ENCODE measurements around the gene PTH1R.

The PTH1R gene

GRCh38 chr3:46917257-46917656, 39.7 kb downstream of the PTH1R start:
- no peak for DNase-seq

- DNase-seq: no peak
Measured at GRCh38 chr3:46918202-46918601, 40.7 kb downstream of the PTH1R start.

- no peak for DNase-seq
Measured at GRCh38 chr3:46918634-46919033, 41.1 kb downstream of the PTH1R start.

- DNase-seq: no peak
Measured at GRCh38 chr3:46921041-46921440, 43.5 kb downstream of the PTH1R start.

GRCh38 chr3:46921871-46922271, 44.4 kb downstream of the PTH1R start:
- no peak for DNase-seq

- DNase-seq: no peak
Measured at GRCh38 chr3:46922426-46922825, 44.9 kb downstream of the PTH1R start.

- DNase-seq: no peak
Measured at GRCh38 chr3:46922871-46923558, 45.5 kb downstream of the PTH1R start.

GRCh38 chr3:46923559-46924350, 46.2 kb downstream of the PTH1R start:
- peak; percentile 58 for DNase-seq

GRCh38 chr3:46924921-46925584, 47.5 kb downstream of the PTH1R start:
- DNase-seq: no peak

GRCh38 chr3:46925585-46925934, 48.0 kb downstream of the PTH1R start:
- DNase-seq: no peak

GRCh38 chr3:46926039-46926438, 48.5 kb downstream of the PTH1R start:
- DNase-seq: no peak

GRCh38 chr3:46926447-46926846, 48.9 kb downstream of the PTH1R start:
- DNase-seq: no peak

GRCh38 chr3:46926871-46927717, 49.6 kb downstream of the PTH1R start:
- DNase-seq: no peak

GRCh38 chr3:46927718-46928073, 50.2 kb downstream of the PTH1R start:
- DNase-seq: no peak

- DNase-seq: peak; percentile 41
Measured at GRCh38 chr3:46928282-46928681, 50.8 kb downstream of the PTH1R start.

GRCh38 chr3:46929324-46929723, 51.8 kb downstream of the PTH1R start:
- no peak for DNase-seq

- no peak for DNase-seq
Measured at GRCh38 chr3:46930166-46930944, 52.8 kb downstream of the PTH1R start.

- no peak for DNase-seq
Measured at GRCh38 chr3:46930945-46931403, 53.5 kb downstream of the PTH1R start.

- DNase-seq: no peak
Measured at GRCh38 chr3:46931631-46932331, 54.3 kb downstream of the PTH1R start.

GRCh38 chr3:46932455-46933225, 55.1 kb downstream of the PTH1R start:
- no peak for DNase-seq

- DNase-seq: no peak
Measured at GRCh38 chr3:46933261-46933660, 55.7 kb downstream of the PTH1R start.

Data from CD4-positive, alpha-beta T cell treated with Interleukin-21 for 1 hour (primary cell).